Suprapubic skin (tissue), 4 donors: ENCODE measurements around the gene CKB.

Experiments used
- CTCF ChIP-seq, 2 donors: fragments of 200-600 bp in 1 of 2; fragments of 450-650 bp in 1 of 2; sonication (generic) in 1 of 2; IDR thresholded peaks; one replicate each; pipeline ENCODE4 v1.5.1; 2016 to 2019; ENCODE audit warnings: antibody characterized with exemption in 2 of 2, mild to moderate bottlenecking in 1 of 2, moderate library complexity in 1 of 2
- EP300 ChIP-seq: sonication (generic); formaldehyde crosslinking; IDR thresholded peaks from one replicate; pipeline ENCODE4 v1.6.1; 2017; ENCODE audit warnings: antibody characterized with exemption
- POLR2A ChIP-seq, 2 donors: fragments of 450-650 bp; IDR thresholded peaks; one replicate each; pipeline ENCODE4 v1.6.1; 2017; ENCODE audit warnings: antibody characterized with exemption in 2 of 2, mild to moderate bottlenecking in 2 of 2, moderate library complexity in 2 of 2
- POLR2AphosphoS5 ChIP-seq, 3 donors: sonication (generic); formaldehyde crosslinking; IDR thresholded peaks; one replicate each; pipeline ENCODE4 v1.6.1; 2017; ENCODE audit warnings: antibody characterized with exemption in 3 of 3

- TF ChIP-seq CTCF (IDR thresholded peaks at IDR 0.05) (no peak), POLR2AphosphoS5 (IDR thresholded peaks at IDR 0.05) (no peak), POLR2A (IDR thresholded peaks at IDR 0.05) (no peak), EP300 (no peak)
Measured at GRCh38 chr14:103520269-103520656, 2.4 kb downstream of the CKB start.
